ENCODE data around the gene HMCN1.

- TF ChIP-seq CTCF (IDR thresholded peaks at IDR 0.05) (no peak), POLR2AphosphoS5 (IDR thresholded peaks at IDR 0.05; ENCODE audit: low read depth, low read length) (no peak), TCF7L2 (IDR thresholded peaks at IDR 0.05; ENCODE audit: low read depth, low read length) (no peak), SIN3A (IDR thresholded peaks at IDR 0.05; ENCODE audit: borderline replicate concordance, insufficient read depth, low read depth, low read length) (no peak)
Observed at GRCh38 chr1:186164773-186165172, 430.6 kb downstream of the HMCN1 start.

Measured in Panc1 (cell line).